ENCODE data around the gene ZNF740. TPM values are rescaled to one million over a fixed set of nuclear protein-coding genes. Genes with fewer than 3 reads are reported as not detected.

ZNF740 gene
- polyA plus RNA-seq, 1 donor (not counting 4 experiments of a cell fraction or from before 2014, with no cell fraction given) = 11.8 TPM

GRCh38 chr12:53166837-53167236 is 13.7 kb upstream of the ZNF740 start:
- H4K20me1 ChIP-seq (ENCODE audit: control insufficient read depth, extremely low read depth, insufficient read depth, low read length) = no peaks in the 10 kb centered on the region
- FAIRE-seq (no peak), DNase-seq (ENCODE audit: low read depth, low spot score) (no peak)
- dilution Hi-C loops (cut with MboI; ENCODE audit: extremely low pct_ligation_motif_present, low sequenced_read_pairs) = no loop called here
- H3K4me2 ChIP-seq (ENCODE audit: control insufficient read depth, extremely low read depth, insufficient read depth, low read depth, low read length) = no peak overlapping the region
- no peak overlapping the region for H3K27ac ChIP-seq (ENCODE audit: control insufficient read depth, insufficient read depth, low read length)
- TF ChIP-seq EZH2 (IDR thresholded peaks at IDR 0.05; ENCODE audit: low read length) (no peak), CTCF (optimal IDR thresholded peaks at IDR 0.05 in 1 of 3, IDR thresholded peaks at IDR 0.05 in 1 of 3, conservative IDR thresholded peaks at IDR 0.05 in 1 of 3; ENCODE audit: extremely low read depth in 1 of 3, insufficient read depth in 2 of 3, low read length in 3 of 3) (no peak)
- H3K4me1 ChIP-seq (ENCODE audit: control insufficient read depth, extremely low read depth, insufficient read depth, low read length) = peaks cover 7% of the 10 kb centered on the region
- H2AFZ ChIP-seq (ENCODE audit: control insufficient read depth, low read length) = no peak overlapping the region
- H3K9me1 ChIP-seq (ENCODE audit: control insufficient read depth, extremely low read depth, insufficient read depth, low read length) = no peaks in the 10 kb centered on the region
- peaks cover 0 to 7% of the 10 kb centered on the region in 2 experiments for H3K36me3 ChIP-seq (ENCODE audit: control insufficient read depth in 2 of 2, extremely low read depth in 1 of 2, insufficient read depth in 2 of 2, low read length in 2 of 2)
- H3K27me3 ChIP-seq (ENCODE audit: control insufficient read depth, extremely low read depth, insufficient read depth, low read length) = no peaks in the 10 kb centered on the region
- no peak overlapping the region for H3K4me3 ChIP-seq (ENCODE audit: control insufficient read depth in 2 of 3, extremely low read depth in 1 of 3, insufficient read depth in 2 of 3, low read depth in 1 of 3, low read length in 3 of 3)
- H3K9me3 ChIP-seq (ENCODE audit: control insufficient read depth, low read depth, low read length) = no peaks in the 10 kb centered on the region
- no peak overlapping the region for H3K9ac ChIP-seq (ENCODE audit: control insufficient read depth, extremely low read depth, insufficient read depth, low read length)
- no peaks in the 10 kb centered on the region for H3K79me2 ChIP-seq (ENCODE audit: control insufficient read depth, insufficient read depth, low read length)

- Histone ChIP-seq H3K4me2 (ENCODE audit: control insufficient read depth, extremely low read depth, insufficient read depth, low read depth, low read length) (no peak overlapping the region), H3K9me3 (ENCODE audit: control insufficient read depth, low read depth, low read length) (no peaks in the 10 kb centered on the region), H3K9me1 (ENCODE audit: control insufficient read depth, extremely low read depth, insufficient read depth, low read length) (no peaks in the 10 kb centered on the region), H2AFZ (ENCODE audit: control insufficient read depth, low read length) (no peak overlapping the region), H3K4me3 (ENCODE audit: control insufficient read depth in 2 of 3, extremely low read depth in 1 of 3, insufficient read depth in 2 of 3, low read depth in 1 of 3, low read length in 3 of 3) (no peak overlapping the region), H3K36me3 (ENCODE audit: control insufficient read depth in 2 of 2, extremely low read depth in 1 of 2, insufficient read depth in 2 of 2, low read length in 2 of 2) (peaks cover 0 to 7% of the 10 kb centered on the region in 2 experiments), H3K4me1 (ENCODE audit: control insufficient read depth, extremely low read depth, insufficient read depth, low read length) (peaks cover 13% of the 10 kb centered on the region), H3K27ac (ENCODE audit: control insufficient read depth, insufficient read depth, low read length) (no peak overlapping the region), H3K9ac (ENCODE audit: control insufficient read depth, extremely low read depth, insufficient read depth, low read length) (no peak overlapping the region), H4K20me1 (ENCODE audit: control insufficient read depth, extremely low read depth, insufficient read depth, low read length) (no peaks in the 10 kb centered on the region), H3K27me3 (ENCODE audit: control insufficient read depth, extremely low read depth, insufficient read depth, low read length) (no peaks in the 10 kb centered on the region), H3K79me2 (ENCODE audit: control insufficient read depth, insufficient read depth, low read length) (no peaks in the 10 kb centered on the region)
- DNase-seq (ENCODE audit: low read depth, low spot score) (no peak), FAIRE-seq (no peak)
- dilution Hi-C loops (cut with MboI; ENCODE audit: extremely low pct_ligation_motif_present, low sequenced_read_pairs) = no loop called here
- TF ChIP-seq EZH2 (IDR thresholded peaks at IDR 0.05; ENCODE audit: low read length) (no peak), CTCF (optimal IDR thresholded peaks at IDR 0.05 in 1 of 3, IDR thresholded peaks at IDR 0.05 in 1 of 3, conservative IDR thresholded peaks at IDR 0.05 in 1 of 3; ENCODE audit: extremely low read depth in 1 of 3, insufficient read depth in 2 of 3, low read length in 3 of 3) (no peak)
These were observed 10.9 kb upstream of the ZNF740 start for GRCh38 chr12:53169644-53170043.
